ENCODE measurements around the gene AHDC1. TPM values are rescaled to one million over a fixed set of nuclear protein-coding genes. Genes with fewer than 3 reads are reported as not detected.

AHDC1 gene
- total RNA-seq, 2 experiments from 2014 or later = 15.8 to 18.5 TPM

DNA sequence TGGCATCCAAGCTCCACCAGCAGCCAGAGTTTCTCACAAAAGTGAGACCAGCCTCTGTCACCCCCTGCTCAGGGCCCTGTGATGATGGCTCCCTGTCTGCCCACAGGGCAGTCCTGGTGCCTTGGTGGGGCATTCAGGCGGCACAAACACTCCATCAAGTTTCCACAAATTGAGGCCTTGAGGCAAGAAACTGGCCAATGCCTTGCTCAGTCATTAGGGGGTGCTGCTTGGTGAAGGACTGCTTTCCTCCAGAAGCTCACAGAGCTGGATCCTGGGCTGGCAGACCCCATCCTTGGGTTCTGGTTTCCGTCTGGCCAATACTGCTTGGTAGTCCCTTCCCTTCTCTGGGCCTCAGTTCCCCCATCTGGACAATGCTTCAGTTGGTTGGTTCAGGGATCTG lies 12.5 kb upstream of the AHDC1 start:
- H3K4me1 Mint-ChIP-seq = peaks cover 40% of the 10 kb centered on the region
- H3K36me3 Mint-ChIP-seq = no peaks in the 10 kb centered on the region
- DNase-seq (no peak), ATAC-seq (no peak)
- H3K27ac Mint-ChIP-seq = no peak overlapping the region
- H3K9me3 Mint-ChIP-seq (ENCODE audit: low read depth) = no peaks in the 10 kb centered on the region
- H3K4me3 Mint-ChIP-seq = no peak overlapping the region
- H3K27me3 Mint-ChIP-seq = no peaks in the 10 kb centered on the region
- CTCF ChIA-PET = interaction anchor here (0.8 to 23.8 kb wide), 11 partner anchors 8 to 320 kb away, joined by 3 to 536 read pairs (median 5); partner anchors contain the start of genes AHDC1 and IFI6

DNA sequence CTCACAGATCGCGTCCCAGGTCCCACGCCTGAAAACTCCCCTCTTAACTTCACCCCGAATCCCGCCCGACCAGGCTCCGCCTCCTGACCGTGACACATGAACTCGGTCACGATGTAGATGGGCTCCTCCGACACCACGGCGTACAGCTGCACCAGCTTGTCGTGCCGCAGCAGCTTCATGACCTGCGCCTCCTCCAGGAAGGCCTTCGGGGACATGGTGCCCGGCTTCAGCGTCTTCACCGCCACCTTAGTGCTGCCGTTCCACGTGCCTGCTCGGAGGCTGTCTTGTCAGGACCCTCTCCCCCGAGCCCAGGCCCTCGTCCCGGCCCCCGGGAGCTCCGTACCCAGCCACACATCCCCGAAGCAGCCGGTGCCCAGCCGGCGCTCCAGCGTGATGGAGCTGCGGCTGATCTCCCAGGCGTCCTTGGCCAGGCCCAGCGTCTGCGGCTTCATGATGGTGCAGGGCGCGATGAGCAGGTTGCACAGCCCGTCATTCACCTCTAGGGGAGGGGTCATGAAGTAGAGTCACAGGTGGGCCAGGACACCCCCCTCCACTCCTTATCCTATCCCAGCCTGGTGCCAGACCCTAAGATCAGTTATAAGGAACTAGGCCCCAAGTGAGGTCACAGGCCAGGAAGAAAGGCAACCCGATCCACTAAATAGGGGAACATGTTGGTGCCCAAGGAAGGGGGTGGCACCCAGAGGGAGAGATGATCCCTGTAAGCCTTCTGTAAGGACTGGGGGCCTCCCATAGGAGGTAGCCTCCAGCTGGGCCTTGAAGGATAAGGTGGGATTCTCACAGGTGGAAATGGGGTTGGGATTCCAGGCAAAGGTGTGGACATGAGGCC lies 11.6 kb upstream of the AHDC1 start:
- CTCF ChIA-PET = interaction anchor here (1.4 to 23.8 kb wide), 2 partner anchors 48 to 51 kb away, joined by 5 to 536 read pairs; partner anchors contain the start of gene IFI6
- H3K27ac Mint-ChIP-seq = no peak overlapping the region
- H3K4me1 Mint-ChIP-seq = peaks cover 37% of the 10 kb centered on the region

DNA sequence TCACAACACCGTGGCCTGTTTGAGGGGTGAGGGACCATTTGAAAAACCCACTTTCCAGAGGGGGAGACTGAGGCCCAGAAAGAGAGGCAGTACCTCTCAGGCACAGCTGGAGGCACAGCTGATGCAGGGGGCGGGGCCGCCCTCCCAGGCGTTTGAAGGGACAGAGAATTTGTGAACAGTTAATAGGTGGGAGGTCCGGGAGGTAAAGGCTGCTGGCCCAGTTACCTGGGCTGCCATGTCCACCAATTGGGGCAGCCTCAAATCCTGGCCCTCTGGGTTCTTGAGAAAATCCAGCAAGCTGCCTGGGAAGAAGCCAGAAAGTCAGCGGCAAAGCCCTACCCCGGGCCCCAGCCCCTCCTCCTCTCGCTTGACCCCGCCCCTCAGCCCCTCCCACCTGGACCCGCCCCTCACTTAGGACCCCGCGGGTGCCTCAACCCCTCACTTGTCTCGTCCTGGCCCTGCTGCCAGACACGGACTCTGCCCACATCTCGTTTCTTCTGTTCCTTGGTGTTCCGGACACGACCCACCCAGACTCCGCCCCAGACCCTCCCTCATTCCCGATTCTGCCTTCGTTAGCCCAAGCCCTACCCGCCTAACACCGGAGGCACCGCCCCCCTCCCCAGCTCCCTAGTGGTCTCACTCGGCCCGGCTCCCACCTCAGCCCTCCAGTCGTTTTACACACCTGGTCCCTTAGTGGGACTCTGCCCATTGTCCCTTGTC lies 10.8 kb upstream of the AHDC1 start:
- H3K9me3 Mint-ChIP-seq (ENCODE audit: low read depth) = no peaks in the 10 kb centered on the region
- CTCF ChIA-PET = interaction anchor here (0.6 to 23.8 kb wide), 3 partner anchors 15 to 1006 kb away, joined by 3 to 536 read pairs (median 3); partner anchors contain the start of gene IFI6
- H3K4me1 Mint-ChIP-seq = peaks cover 37% of the 10 kb centered on the region
- H3K36me3 Mint-ChIP-seq = no peaks in the 10 kb centered on the region
- no peaks in the 10 kb centered on the region for H3K27me3 Mint-ChIP-seq
- no peak overlapping the region for H3K27ac Mint-ChIP-seq
- no peak overlapping the region for H3K4me3 Mint-ChIP-seq
- DNase-seq = no peak
- no peak for ATAC-seq

More for the DNA sequence above, 11.6 kb upstream of the AHDC1 start:
- H3K9me3 Mint-ChIP-seq (ENCODE audit: low read depth) = no peaks in the 10 kb centered on the region
- no peaks in the 10 kb centered on the region for H3K27me3 Mint-ChIP-seq
- H3K36me3 Mint-ChIP-seq = no peaks in the 10 kb centered on the region
- ATAC-seq = no peak
- DNase-seq = no peak
- no peak overlapping the region for H3K4me3 Mint-ChIP-seq

DNA sequence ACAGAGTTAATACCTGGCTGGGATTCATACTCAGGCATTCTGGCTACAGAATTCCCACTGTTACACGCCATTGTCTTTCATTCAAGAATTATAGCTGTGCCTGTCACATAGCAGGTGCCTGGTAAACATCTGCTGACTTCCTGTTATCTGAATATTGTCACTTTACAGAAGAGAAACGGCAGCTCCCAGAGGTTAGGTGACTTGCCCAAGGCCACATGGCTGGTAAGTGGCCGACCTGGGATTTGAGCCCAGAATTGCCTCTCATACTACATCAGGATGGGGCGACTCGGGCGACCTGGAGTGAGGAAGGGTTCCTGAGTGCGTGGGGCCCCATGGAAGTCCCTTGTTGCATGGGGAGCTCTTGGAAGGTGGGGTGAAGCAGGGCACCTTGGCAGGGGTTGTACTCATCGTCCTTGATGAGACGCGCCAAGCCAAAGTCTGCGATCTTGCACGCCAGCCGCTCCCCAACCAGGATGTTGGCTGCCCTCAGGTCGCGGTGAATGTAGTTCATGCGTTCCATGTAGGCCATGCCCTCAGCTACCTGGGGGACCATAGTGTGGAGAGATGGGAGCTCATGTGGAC lies 10.2 kb upstream of the AHDC1 start:
- no peak for ATAC-seq
- DNase-seq = no peak
- peaks cover 31% of the 10 kb centered on the region for H3K4me1 Mint-ChIP-seq
- no peaks in the 10 kb centered on the region for H3K9me3 Mint-ChIP-seq (ENCODE audit: low read depth)
- CTCF ChIA-PET = interaction anchor here (0.6 to 23.8 kb wide), 4 partner anchors 15 to 1005 kb away, joined by 3 to 536 read pairs (median 3); partner anchors contain the start of gene IFI6
- no peak overlapping the region for H3K4me3 Mint-ChIP-seq
- no peaks in the 10 kb centered on the region for H3K27me3 Mint-ChIP-seq
- no peaks in the 10 kb centered on the region for H3K36me3 Mint-ChIP-seq
- no peak overlapping the region for H3K27ac Mint-ChIP-seq

DNA sequence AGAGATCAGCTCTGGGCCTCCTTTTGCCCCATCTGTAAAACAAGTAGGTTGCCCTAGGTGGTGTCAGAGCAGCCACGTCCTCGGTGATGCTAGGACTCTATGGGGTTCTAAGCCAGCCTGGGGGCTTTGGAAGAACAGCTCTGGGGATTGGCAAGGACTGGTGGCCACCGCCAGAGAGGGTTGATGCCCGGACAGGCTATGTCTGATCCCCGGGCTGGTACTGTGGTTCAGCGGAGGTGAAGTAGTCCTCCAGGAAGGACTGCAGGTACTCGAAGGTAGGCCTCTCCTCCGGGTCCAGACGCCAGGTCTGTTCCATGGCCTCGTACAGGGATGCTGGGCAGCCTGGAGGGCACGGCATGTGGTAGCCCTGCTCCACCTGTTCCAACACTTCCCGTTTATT lies 8.8 kb upstream of the AHDC1 start:
- ATAC-seq = no peak
- no peak overlapping the region for H3K27ac Mint-ChIP-seq
- H3K9me3 Mint-ChIP-seq (ENCODE audit: low read depth) = no peaks in the 10 kb centered on the region
- CTCF ChIA-PET = interaction anchor here (23.8 kb wide), 1 partner anchor 54 kb away, joined by 536 read pairs; the partner anchor contains the start of gene IFI6
- H3K4me3 Mint-ChIP-seq = no peak overlapping the region
- no peaks in the 10 kb centered on the region for H3K27me3 Mint-ChIP-seq
- DNase-seq = no peak
- H3K36me3 Mint-ChIP-seq = no peaks in the 10 kb centered on the region
- peaks cover 19% of the 10 kb centered on the region for H3K4me1 Mint-ChIP-seq

DNA sequence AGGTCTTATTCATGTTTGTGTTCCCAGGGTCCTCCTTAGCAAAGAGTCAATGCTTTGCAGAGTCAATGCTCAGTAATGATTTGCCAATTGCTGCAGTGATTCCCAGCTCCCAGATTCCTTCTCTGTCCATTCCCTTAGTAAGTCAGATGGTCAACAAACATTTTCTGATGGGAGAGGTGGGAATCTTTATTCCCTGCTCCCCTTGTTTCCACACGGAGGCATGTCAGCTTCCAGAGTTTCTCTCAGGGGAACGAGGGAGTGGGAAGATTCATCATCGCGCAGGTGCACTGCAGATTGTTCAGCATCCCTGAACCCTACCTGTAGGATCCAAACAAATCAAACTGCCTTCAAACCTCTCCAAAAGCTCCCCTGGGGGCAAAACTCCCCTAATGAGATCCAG lies 7.5 kb upstream of the AHDC1 start:
- CTCF ChIA-PET = interaction anchor here (8.7 to 23.8 kb wide), 3 partner anchors 55 to 211 kb away, joined by 100 to 536 read pairs (median 128); partner anchors contain the start of gene IFI6
- no peak overlapping the region for H3K4me3 Mint-ChIP-seq
- H3K27me3 Mint-ChIP-seq = no peaks in the 10 kb centered on the region
- no peaks in the 10 kb centered on the region for H3K9me3 Mint-ChIP-seq (ENCODE audit: low read depth)
- H3K27ac Mint-ChIP-seq = no peak overlapping the region
- peaks cover 20% of the 10 kb centered on the region for H3K4me1 Mint-ChIP-seq
- no peaks in the 10 kb centered on the region for H3K36me3 Mint-ChIP-seq
- DNase-seq (no peak), ATAC-seq (no peak)

DNA sequence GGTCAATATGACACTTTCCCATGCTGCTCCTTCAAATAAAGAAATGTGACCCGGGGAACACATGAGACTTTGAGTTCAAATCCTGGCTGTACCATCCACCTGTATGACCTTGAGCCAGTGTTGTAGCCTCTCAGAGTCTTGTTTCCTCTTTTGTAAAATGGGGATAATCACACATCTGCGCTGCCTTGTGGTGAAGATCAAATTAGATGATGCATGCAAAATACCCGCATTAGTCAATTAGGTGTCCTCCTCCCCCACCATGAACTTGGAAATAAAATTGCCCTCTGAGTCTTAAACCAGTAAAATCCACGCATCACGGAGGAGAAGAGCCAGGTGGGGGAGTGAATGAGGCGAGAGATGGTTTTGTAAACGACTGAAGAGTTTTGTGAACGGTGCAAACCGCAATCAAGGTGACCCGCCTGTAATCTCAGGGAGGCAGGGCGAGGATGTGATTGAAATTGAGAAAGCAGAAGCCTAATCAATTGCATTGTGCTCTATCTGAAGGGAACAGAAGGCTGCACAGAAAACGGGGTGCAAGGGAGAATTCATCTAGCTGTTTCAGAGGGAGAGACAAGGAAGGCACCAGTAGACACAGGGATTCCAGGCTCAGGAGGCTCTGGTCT lies 5.8 kb upstream of the AHDC1 start:
- ATAC-seq (no peak), DNase-seq (no peak)
- no peaks in the 10 kb centered on the region for H3K27me3 Mint-ChIP-seq
- no peaks in the 10 kb centered on the region for H3K36me3 Mint-ChIP-seq
- H3K27ac Mint-ChIP-seq = no peak overlapping the region
- H3K4me3 Mint-ChIP-seq = no peak overlapping the region
- H3K4me1 Mint-ChIP-seq = peaks cover 21% of the 10 kb centered on the region
- CTCF ChIA-PET = interaction anchor here (0.8 to 23.8 kb wide), 14 partner anchors 9 to 244 kb away, joined by 3 to 536 read pairs (median 10); partner anchors contain the start of gene IFI6
- H3K9me3 Mint-ChIP-seq (ENCODE audit: low read depth) = no peaks in the 10 kb centered on the region

DNA sequence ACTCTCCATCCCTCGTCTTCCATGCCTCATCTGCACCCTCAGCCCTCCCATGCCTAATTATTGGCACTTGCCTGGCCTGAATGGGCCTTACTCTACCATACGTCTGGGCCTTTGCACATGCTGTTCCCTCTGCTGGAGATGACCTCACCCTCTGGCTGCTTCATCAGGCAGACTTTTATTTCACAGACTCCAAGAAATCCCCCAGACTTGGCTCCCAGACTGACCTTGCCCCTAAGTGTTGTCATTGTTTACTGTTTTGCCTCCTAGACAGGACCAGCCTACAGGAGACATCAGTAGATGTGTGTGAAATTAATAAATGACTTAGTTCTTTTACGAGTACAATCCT lies 5.2 kb upstream of the AHDC1 start:
- H3K36me3 Mint-ChIP-seq = no peaks in the 10 kb centered on the region
- no peak for DNase-seq
- H3K27me3 Mint-ChIP-seq = no peaks in the 10 kb centered on the region
- H3K4me3 Mint-ChIP-seq = no peak overlapping the region
- H3K4me1 Mint-ChIP-seq = peaks cover 21% of the 10 kb centered on the region
- peak; percentile 28 for ATAC-seq
- no peak overlapping the region for H3K27ac Mint-ChIP-seq
- H3K9me3 Mint-ChIP-seq (ENCODE audit: low read depth) = no peaks in the 10 kb centered on the region
- CTCF ChIA-PET = interaction anchor here (1.0 to 23.8 kb wide), 18 partner anchors 9 to 311 kb away, joined by 3 to 536 read pairs (median 7); partner anchors contain the start of genes IFI6 and MAP3K6

DNA sequence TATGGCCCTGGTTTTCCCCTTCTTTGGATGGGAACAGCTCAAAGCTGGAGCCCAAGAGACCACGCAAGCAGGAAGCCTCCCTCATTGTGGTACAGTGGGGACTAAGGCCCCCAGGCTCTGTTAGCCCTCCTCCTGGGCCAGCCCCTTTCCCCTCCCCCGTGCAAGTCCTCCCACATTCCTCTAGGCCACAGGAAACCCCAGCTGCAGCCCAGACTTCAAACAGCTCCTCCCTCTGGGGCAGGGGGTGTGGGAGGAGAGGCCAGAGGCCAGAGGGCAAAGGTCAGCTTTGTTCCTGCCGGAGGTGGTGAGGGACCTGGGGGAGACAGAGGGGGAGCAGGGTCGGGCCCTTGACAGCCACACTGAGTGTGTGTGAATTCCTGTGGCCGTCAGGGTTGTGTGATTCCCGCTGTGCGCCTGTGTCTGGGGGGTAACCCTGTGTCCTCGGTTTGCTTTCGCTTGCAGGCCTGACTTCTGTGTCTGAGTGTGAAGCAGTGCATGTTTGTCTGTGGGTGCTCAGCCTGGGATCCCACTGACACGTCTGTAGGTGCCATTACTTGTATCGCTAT lies 3.4 kb upstream of the AHDC1 start:
- H3K27me3 Mint-ChIP-seq = no peaks in the 10 kb centered on the region
- H3K27ac Mint-ChIP-seq = no peak overlapping the region

DNA sequence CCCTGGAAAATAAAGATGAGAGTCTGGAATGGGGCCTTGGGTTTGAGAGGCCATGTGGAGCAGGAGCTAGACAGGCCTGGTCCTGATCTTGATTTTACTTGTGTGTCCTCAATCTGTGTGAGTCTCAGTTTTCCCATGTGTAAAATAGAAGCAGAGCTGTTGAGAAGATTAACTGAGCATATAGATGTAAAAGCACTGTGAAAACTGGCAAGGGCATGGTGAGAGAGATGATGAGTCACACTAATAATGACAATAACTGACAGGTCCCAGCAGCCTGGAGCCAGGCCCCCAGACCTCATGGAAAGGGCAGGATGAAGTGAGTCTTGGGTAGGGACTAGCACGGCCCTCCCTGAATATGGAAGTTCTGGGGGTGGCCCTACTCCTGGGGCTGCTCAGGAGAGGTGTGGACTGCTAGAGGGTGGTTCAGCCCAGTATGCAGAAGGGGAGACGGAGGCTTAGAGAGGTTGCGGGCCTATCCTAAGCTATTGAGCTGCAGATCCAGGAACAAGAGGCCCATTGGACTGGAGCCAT lies 2.8 kb upstream of the AHDC1 start:
- CTCF ChIA-PET = interaction anchor here (0.7 to 23.8 kb wide), 32 partner anchors 12 to 310 kb away, joined by 3 to 536 read pairs (median 5); partner anchors contain the start of genes GPR3, IFI6 and SYTL1
- Mint-ChIP-seq H3K36me3 (no peaks in the 10 kb centered on the region), H3K27me3 (no peaks in the 10 kb centered on the region), H3K4me1 (peaks cover 22% of the 10 kb centered on the region), H3K4me3 (no peak overlapping the region), H3K9me3 (ENCODE audit: low read depth) (no peaks in the 10 kb centered on the region), H3K27ac (peak overlapping the region; percentile 69)
- no peak for ATAC-seq
- DNase-seq = no peak

More for the DNA sequence above, 3.4 kb upstream of the AHDC1 start:
- CTCF ChIA-PET = interaction anchor here (0.7 to 23.8 kb wide), 33 partner anchors 11 to 311 kb away, joined by 3 to 536 read pairs (median 5); partner anchors contain the start of genes FAM76A, GPR3, IFI6 and SYTL1
- no peaks in the 10 kb centered on the region for H3K36me3 Mint-ChIP-seq
- peaks cover 20% of the 10 kb centered on the region for H3K4me1 Mint-ChIP-seq
- DNase-seq (no peak), ATAC-seq (no peak)
- no peak overlapping the region for H3K4me3 Mint-ChIP-seq
- no peaks in the 10 kb centered on the region for H3K9me3 Mint-ChIP-seq (ENCODE audit: low read depth)

DNA sequence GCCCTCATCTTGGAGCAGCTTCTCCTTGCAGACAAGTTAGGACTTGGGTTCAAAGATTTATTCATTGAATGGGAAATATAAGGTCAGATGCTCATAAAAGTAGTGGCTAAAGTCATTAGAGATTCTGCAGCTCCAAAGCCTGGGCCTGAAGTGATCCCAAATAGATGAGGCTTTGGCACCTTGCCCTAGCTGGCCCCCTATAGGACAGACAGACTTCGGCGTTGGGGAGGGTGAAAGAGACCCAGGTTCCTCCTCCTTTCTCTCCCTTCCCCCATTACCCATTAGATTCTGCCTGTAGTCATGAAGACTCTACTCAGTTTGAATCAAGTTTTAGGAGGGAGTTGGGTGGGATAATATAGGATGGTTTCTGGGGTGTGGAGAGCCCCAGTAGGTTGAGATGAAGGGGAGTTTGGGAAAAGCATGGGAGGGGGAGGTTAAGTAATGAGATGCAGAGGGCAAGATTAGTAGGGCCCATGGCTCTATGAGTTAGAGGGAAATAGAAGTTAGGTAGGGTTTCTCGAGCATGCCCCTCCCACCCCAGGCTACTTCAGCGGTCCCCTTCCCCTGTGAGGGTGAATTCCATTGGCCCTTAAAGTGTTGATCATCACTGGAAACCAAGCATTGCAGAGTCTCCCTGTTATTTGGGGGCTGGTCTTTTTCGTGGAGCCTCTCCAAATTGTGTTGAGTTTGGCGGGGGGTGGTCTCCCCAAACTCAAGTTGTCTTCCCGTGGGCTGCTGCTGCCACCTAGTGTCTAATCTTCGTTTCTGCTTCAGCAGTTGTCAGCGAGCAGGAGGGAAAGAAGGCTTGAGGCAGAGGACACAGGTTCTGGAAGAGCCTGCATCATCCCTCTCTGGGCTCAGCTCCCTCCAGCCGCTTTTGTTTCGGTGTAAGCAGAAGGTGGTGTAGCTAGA lies 2.1 kb upstream of the AHDC1 start:
- Mint-ChIP-seq H3K27me3 (no peaks in the 10 kb centered on the region), H3K27ac (peak overlapping the region; percentile 69), H3K4me3 (no peak overlapping the region), H3K4me1 (peaks cover 24% of the 10 kb centered on the region), H3K36me3 (no peaks in the 10 kb centered on the region), H3K9me3 (ENCODE audit: low read depth) (no peaks in the 10 kb centered on the region)
- ATAC-seq (no peak), DNase-seq (peak; percentile 72)
- CTCF ChIA-PET = interaction anchor here (0.6 to 23.8 kb wide), 48 partner anchors 12 to 310 kb away, joined by 3 to 536 read pairs (median 5); partner anchors contain the start of genes GPR3, IFI6 and SYTL1
